Tibial nerve (tissue), 4 donors: ENCODE results near the gene FRMPD2. TPM values are rescaled to one million over a fixed set of nuclear protein-coding genes. Genes with fewer than 3 reads are reported as not detected.

Experiments
- DNase-seq, 2 donors: peaks; one replicate each; pipeline ENCODE4 v3.0.0-alpha.2; 2019; ENCODE audit warnings: low spot score in 2 of 2
- H3K27ac ChIP-seq, 4 donors: fragments of 200-600 bp; sonication (generic) in 3 of 4; one replicate each; pipeline ENCODE4 v1.5.1; 2017 to 2019; ENCODE audit warnings: mild to moderate bottlenecking in 1 of 4
- H3K27me3 ChIP-seq, 2 donors: fragments of 200-600 bp; sonication (generic) in 1 of 2; one replicate each; pipeline versions ENCODE4 v1.5.1 to v1.6.0; 2017 to 2019
- H3K36me3 ChIP-seq, 3 donors: fragments of 200-600 bp; sonication (generic); one replicate each; pipeline ENCODE4 v1.5.1; 2018 to 2019
- H3K4me1 ChIP-seq, 4 donors: fragments of 200-600 bp; sonication (generic) in 3 of 4; one replicate each; pipeline ENCODE4 v1.5.1; 2017 to 2019
- H3K4me3 ChIP-seq, 4 donors: fragments of 200-600 bp; sonication (generic) in 3 of 4; one replicate each; pipeline ENCODE4 v1.5.1; 2017 to 2019; ENCODE audit warnings: mild to moderate bottlenecking in 1 of 4, moderate library complexity in 1 of 4
- H3K9me3 ChIP-seq, 4 donors: fragments of 200-600 bp; sonication (generic) in 3 of 4; one replicate each; pipeline ENCODE4 v1.5.1; 2017 to 2019
- CTCF ChIP-seq, 5 experiments: fragments of 200-600 bp in 3 of 5; fragments of 450-650 bp in 2 of 5; sonication (generic) in 3 of 5; IDR thresholded peaks; one replicate each; pipeline ENCODE4 v1.5.1; 2016 to 2019; ENCODE audit warnings: antibody characterized with exemption in 5 of 5, mild to moderate bottlenecking in 3 of 5, moderate library complexity in 2 of 5
- EP300 ChIP-seq, 2 donors: sonication (generic); formaldehyde crosslinking; IDR thresholded peaks; one replicate each; pipeline ENCODE4 v1.6.1; 2017; ENCODE audit warnings: antibody characterized with exemption in 2 of 2, mild to moderate bottlenecking in 1 of 2
- POLR2A ChIP-seq, 2 donors: fragments of 450-650 bp; IDR thresholded peaks; one replicate each; pipeline ENCODE4 v1.6.1; 2017; ENCODE audit warnings: antibody characterized with exemption in 2 of 2, mild to moderate bottlenecking in 2 of 2, moderate library complexity in 2 of 2
- WGBS, 2 donors: methylation state at CpG; one replicate each; pipeline ENCODE4 v1.1.5; 2018; 5-methylcytosine and 5-hydroxymethylcytosine counted together
- total RNA-seq, 4 donors: library from RNA; depleted of rRNA; stranded (reverse); fragments of >200 nt; gene quantifications; one replicate each; pipeline ENCODE4 v1.1.0, GENCODE V29; 2016

FRMPD2 gene
- total RNA-seq, 4 donors from 2014 or later: 0.21 TPM; not detected in 3

- no peak for TF ChIP-seq EP300 (IDR thresholded peaks at IDR 0.05)
- TF ChIP-seq POLR2A (IDR thresholded peaks at IDR 0.05): no peak
- TF ChIP-seq CTCF (IDR thresholded peaks at IDR 0.05): no peak
- H3K27ac ChIP-seq: no peak overlapping the region
- H3K9me3 ChIP-seq: no peaks in the 10 kb centered on the region
- H3K4me3 ChIP-seq: no peak overlapping the region
- no peak for DNase-seq
- H3K36me3 ChIP-seq: no peaks in the 10 kb centered on the region
- 52 to 83% methylated on average over 2 of the region's 2 CpGs for WGBS, 2 donors
- no peaks in the 10 kb centered on the region for H3K4me1 ChIP-seq
- no peaks in the 10 kb centered on the region for H3K27me3 ChIP-seq
Observed at GRCh38 chr10:48233559-48234005, 40.9 kb downstream of the FRMPD2 start.

- TF ChIP-seq CTCF (IDR thresholded peaks at IDR 0.05) (no peak), POLR2A (IDR thresholded peaks at IDR 0.05) (no peak), EP300 (IDR thresholded peaks at IDR 0.05) (no peak)
- no peak overlapping the region for H3K4me3 ChIP-seq
- H3K36me3 ChIP-seq: no peaks in the 10 kb centered on the region
- no peaks in the 10 kb centered on the region for H3K27me3 ChIP-seq
- no peaks in the 10 kb centered on the region for H3K4me1 ChIP-seq
- no peak for DNase-seq
- H3K9me3 ChIP-seq: no peaks in the 10 kb centered on the region
- H3K27ac ChIP-seq: no peak overlapping the region
- 95 to 100% methylated on average over 2 to 3 of the region's 3 CpGs for WGBS, 2 donors
Observed at GRCh38 chr10:48232717-48233447, 41.6 kb downstream of the FRMPD2 start.

GRCh38 chr10:48231699-48232315 lies 42.7 kb downstream of the FRMPD2 start:
- DNase-seq: no peak
- H3K36me3 ChIP-seq: no peaks in the 10 kb centered on the region
- no peak overlapping the region for H3K4me3 ChIP-seq
- no peaks in the 10 kb centered on the region for H3K9me3 ChIP-seq
- whole genome bisulfite sequencing, 2 donors: 76 to 80% methylated on average over 6 of the region's 6 CpGs
- no peak for TF ChIP-seq POLR2A (IDR thresholded peaks at IDR 0.05)
- no peak for TF ChIP-seq CTCF (IDR thresholded peaks at IDR 0.05)
- TF ChIP-seq EP300 (IDR thresholded peaks at IDR 0.05): no peak
- H3K4me1 ChIP-seq: no peaks in the 10 kb centered on the region
- no peaks in the 10 kb centered on the region for H3K27me3 ChIP-seq
- H3K27ac ChIP-seq: no peak overlapping the region

- Histone ChIP-seq H3K9me3 (no peaks in the 10 kb centered on the region), H3K27ac (no peak overlapping the region), H3K4me1 (no peaks in the 10 kb centered on the region), H3K27me3 (no peaks in the 10 kb centered on the region), H3K4me3 (no peak overlapping the region), H3K36me3 (no peaks in the 10 kb centered on the region)
- DNase-seq: no peak
- WGBS, 2 donors: 79 to 94% methylated on average over 2 of the region's 2 CpGs
- TF ChIP-seq CTCF (IDR thresholded peaks at IDR 0.05) (no peak), POLR2A (IDR thresholded peaks at IDR 0.05) (no peak), EP300 (IDR thresholded peaks at IDR 0.05) (no peak)
Observed at GRCh38 chr10:48231178-48231577, 43.3 kb downstream of the FRMPD2 start.

- H3K9me3 ChIP-seq: no peaks in the 10 kb centered on the region
- no peaks in the 10 kb centered on the region for H3K27me3 ChIP-seq
- no peaks in the 10 kb centered on the region for H3K36me3 ChIP-seq
- H3K4me3 ChIP-seq: no peak overlapping the region
- H3K27ac ChIP-seq: no peak overlapping the region
- TF ChIP-seq CTCF (IDR thresholded peaks at IDR 0.05) (no peak), EP300 (IDR thresholded peaks at IDR 0.05) (no peak), POLR2A (IDR thresholded peaks at IDR 0.05) (no peak)
- DNase-seq: no peak
- H3K4me1 ChIP-seq: no peaks in the 10 kb centered on the region
- 66 to 70% methylated on average over 6 of the region's 6 CpGs for WGBS, 2 donors
Observed at GRCh38 chr10:48227213-48227612, 47.3 kb downstream of the FRMPD2 start.
